Heart left ventricle (tissue), 13 donors: ENCODE results near the gene ARG2.

Source experiments
- POLR2A ChIP-seq, 2 donors: fragments of 450-650 bp; IDR thresholded peaks; one replicate each; pipeline ENCODE4 v1.6.1; 2017; ENCODE audit warnings: antibody characterized with exemption in 2 of 2, mild to moderate bottlenecking in 2 of 2, moderate library complexity in 2 of 2
- TF ChIP-seq, protein P1 (sequence below), 12 donors: fragments of 200-600 bp; sonication (generic) in 4 of 12; IDR thresholded peaks; one replicate each; pipeline versions ENCODE4 v1.5.0 to v1.8.0; 2018 to 2022; ENCODE audit warnings: antibody characterized with exemption in 12 of 12, mild to moderate bottlenecking in 5 of 12
- donor health status: ischemic (EF 13 %, LVEDD 7.1; RV severe dilation, severe dysfunction).
- donor health status: DM: no; HTN: yes; CAD: no.
- donor health status: DM: no; HTN: no; CAD: no.
- donor health status: ischemic (EF 25% LVEDD 6.9; RV normal size, moderate dysfunction).
- donor health status: ischemic (EF 25% LVEDD 5.7; RV mildly dilated, moderate dysfunction).
- donor health status: ischemic (EF 35%, LVEDD 5.7; RV mildly dilated, moderate dysfunction).
- donor health status: nonischemic (EF 11% LVEDD 7.7; RV severe dilation, severe dysfunction).
- donor health status: DM: yes; HTN: yes; CAD: no.
- donor health status: PGD.
- donor health status: ischemic (EF 29% LVEDD 5.4; RV normal size, mild dysfunction).
- donor health status: nonischemic (EF 23%, LVEDD 6.1; RV moderate dilation, normal function).

DNA sequence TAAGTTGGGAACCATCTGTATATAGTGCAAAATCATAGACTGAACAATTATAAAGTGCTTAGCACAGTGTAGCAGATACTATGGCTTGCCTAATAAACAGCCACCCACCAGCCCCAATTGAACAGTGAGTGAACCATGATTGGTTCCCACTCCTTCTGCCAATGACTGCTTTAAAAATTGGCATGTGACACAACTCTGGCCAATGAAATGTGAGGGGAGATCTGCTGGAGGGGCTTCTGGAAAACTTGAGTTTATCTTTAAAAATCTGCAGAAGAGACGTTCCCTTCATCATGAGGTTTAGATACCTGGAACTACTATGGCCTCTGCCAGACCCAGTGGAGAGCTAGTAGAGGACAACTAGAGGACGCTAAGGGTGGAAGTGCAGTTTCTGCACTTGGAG is 24.3 kb upstream of the ARG2 start:
- no peak for TF ChIP-seq POLR2A (IDR thresholded peaks at IDR 0.05)
- TF ChIP-seq, protein P1, sequence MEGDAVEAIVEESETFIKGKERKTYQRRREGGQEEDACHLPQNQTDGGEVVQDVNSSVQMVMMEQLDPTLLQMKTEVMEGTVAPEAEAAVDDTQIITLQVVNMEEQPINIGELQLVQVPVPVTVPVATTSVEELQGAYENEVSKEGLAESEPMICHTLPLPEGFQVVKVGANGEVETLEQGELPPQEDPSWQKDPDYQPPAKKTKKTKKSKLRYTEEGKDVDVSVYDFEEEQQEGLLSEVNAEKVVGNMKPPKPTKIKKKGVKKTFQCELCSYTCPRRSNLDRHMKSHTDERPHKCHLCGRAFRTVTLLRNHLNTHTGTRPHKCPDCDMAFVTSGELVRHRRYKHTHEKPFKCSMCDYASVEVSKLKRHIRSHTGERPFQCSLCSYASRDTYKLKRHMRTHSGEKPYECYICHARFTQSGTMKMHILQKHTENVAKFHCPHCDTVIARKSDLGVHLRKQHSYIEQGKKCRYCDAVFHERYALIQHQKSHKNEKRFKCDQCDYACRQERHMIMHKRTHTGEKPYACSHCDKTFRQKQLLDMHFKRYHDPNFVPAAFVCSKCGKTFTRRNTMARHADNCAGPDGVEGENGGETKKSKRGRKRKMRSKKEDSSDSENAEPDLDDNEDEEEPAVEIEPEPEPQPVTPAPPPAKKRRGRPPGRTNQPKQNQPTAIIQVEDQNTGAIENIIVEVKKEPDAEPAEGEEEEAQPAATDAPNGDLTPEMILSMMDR (IDR thresholded peaks at IDR 0.05): no peak
